HFFc6 (cell line): Measurements from ENCODE around the gene GART. TPM values are rescaled to one million over a fixed set of nuclear protein-coding genes. Genes with fewer than 3 reads are reported as not detected.

Source experiments
- DNase-seq: peaks from one replicate; pipeline ENCODE4 v3.0.0-alpha.2; 2018
- H3K27ac Mint-ChIP-seq: 2 replicates; pipeline ENCODE4 v1.8.0; 2020; ENCODE audit warnings: mild to moderate bottlenecking, mixed read lengths
- H3K27me3 Mint-ChIP-seq: 2 replicates; pipeline ENCODE4 v1.8.0; 2021; ENCODE audit warnings: mild to moderate bottlenecking, moderate library complexity, mixed read lengths; ENCODE audit not compliant: insufficient read depth
- H3K36me3 Mint-ChIP-seq: 2 replicates; pipeline ENCODE4 v1.8.0; 2021; ENCODE audit warnings: low read depth, mixed read lengths
- H3K4me1 Mint-ChIP-seq: 2 replicates; pipeline ENCODE4 v1.8.0; 2020; ENCODE audit warnings: low read depth, mixed read lengths
- H3K4me3 Mint-ChIP-seq: 2 replicates; pipeline ENCODE4 v1.8.0; 2020; ENCODE audit warnings: mild to moderate bottlenecking, moderate library complexity, mixed read lengths
- H3K9me3 Mint-ChIP-seq: 2 replicates; pipeline ENCODE4 v1.8.0; 2020; ENCODE audit warnings: mild to moderate bottlenecking, mixed read lengths
- total RNA-seq, 6 experiments: library from RNA; stranded (reverse); fragmentation: NEBNext Ultra II Directional; extraction: Animal tissue kit (Norgen Biotek cat#: 25700); gene quantifications; 2 replicates in 1 of 6; 3 replicates in 5 of 6; pipeline ENCODE4 v1.2.3, GENCODE V29; 2021
- TF ChIP-seq, protein P1 (sequence below): fragments of 200-600 bp; sonication (generic); IDR thresholded peaks from 2 replicates; pipeline ENCODE4 v1.5.0; 2021; ENCODE audit warnings: antibody characterized with exemption, mild to moderate bottlenecking

Gene GART
- total RNA-seq, 6 experiments from 2014 or later, result 72.6 to 87.5 (median 80.2) TPM

GRCh38 chr21:33537212-33537611 lies 4.7 kb downstream of the GART start:
- Mint-ChIP-seq H3K4me1 (peaks cover 17% of the 10 kb centered on the region), H3K27me3 (no peaks in the 10 kb centered on the region), H3K4me3 (no peak overlapping the region), H3K36me3 (peaks cover 34% of the 10 kb centered on the region), H3K9me3 (no peaks in the 10 kb centered on the region), H3K27ac (no peak overlapping the region)
- TF ChIP-seq, protein P1, sequence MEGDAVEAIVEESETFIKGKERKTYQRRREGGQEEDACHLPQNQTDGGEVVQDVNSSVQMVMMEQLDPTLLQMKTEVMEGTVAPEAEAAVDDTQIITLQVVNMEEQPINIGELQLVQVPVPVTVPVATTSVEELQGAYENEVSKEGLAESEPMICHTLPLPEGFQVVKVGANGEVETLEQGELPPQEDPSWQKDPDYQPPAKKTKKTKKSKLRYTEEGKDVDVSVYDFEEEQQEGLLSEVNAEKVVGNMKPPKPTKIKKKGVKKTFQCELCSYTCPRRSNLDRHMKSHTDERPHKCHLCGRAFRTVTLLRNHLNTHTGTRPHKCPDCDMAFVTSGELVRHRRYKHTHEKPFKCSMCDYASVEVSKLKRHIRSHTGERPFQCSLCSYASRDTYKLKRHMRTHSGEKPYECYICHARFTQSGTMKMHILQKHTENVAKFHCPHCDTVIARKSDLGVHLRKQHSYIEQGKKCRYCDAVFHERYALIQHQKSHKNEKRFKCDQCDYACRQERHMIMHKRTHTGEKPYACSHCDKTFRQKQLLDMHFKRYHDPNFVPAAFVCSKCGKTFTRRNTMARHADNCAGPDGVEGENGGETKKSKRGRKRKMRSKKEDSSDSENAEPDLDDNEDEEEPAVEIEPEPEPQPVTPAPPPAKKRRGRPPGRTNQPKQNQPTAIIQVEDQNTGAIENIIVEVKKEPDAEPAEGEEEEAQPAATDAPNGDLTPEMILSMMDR, result no peak
- DNase-seq, result no peak

- TF ChIP-seq, protein P1, result no peak
- Mint-ChIP-seq H3K27ac (no peak overlapping the region), H3K36me3 (peaks cover 25% of the 10 kb centered on the region), H3K27me3 (no peaks in the 10 kb centered on the region; the same call in 1 of the 2 replicates), H3K9me3 (no peaks in the 10 kb centered on the region), H3K4me1 (no peaks in the 10 kb centered on the region), H3K4me3 (no peak overlapping the region)
- DNase-seq, result no peak
These were observed 10.9 kb downstream of the GART start for GRCh38 chr21:33531007-33531406.

DNA sequence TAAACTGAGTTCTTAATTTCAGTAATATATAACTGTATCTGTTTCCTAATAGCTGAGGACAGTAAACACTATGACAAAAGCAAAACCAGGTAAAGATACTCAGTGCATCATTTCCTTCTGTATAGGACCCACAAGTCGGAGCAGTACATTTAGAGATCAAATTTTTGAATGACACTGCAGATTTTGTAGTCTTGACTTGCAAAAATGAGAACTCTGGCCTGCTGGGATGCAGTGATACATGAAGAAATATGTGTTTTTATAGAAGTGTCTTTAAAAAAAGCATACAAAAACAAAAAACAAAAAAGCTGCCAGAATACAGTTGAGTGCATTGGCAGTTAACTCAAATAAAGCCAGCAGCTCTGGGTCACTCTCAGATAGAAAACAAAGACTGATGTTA lies 19.0 kb downstream of the GART start:
- no peak for DNase-seq
- Mint-ChIP-seq H3K27ac (no peak overlapping the region), H3K9me3 (no peaks in the 10 kb centered on the region), H3K4me1 (no peaks in the 10 kb centered on the region), H3K27me3 (no peaks in the 10 kb centered on the region; the same call in 1 of the 2 replicates), H3K36me3 (peaks cover 22% of the 10 kb centered on the region), H3K4me3 (no peak overlapping the region)
- TF ChIP-seq, protein P1, result no peak

- peaks cover 24% of the 10 kb centered on the region for H3K36me3 Mint-ChIP-seq
- no peak overlapping the region for H3K27ac Mint-ChIP-seq
- TF ChIP-seq, protein P1, result no peak
- no peaks in the 10 kb centered on the region for H3K9me3 Mint-ChIP-seq
- DNase-seq, result no peak
- no peaks in the 10 kb centered on the region for H3K4me1 Mint-ChIP-seq
- no peaks in the 10 kb centered on the region; the same call in 1 of the 2 replicates for H3K27me3 Mint-ChIP-seq
- H3K4me3 Mint-ChIP-seq, result no peak overlapping the region
These were observed 19.5 kb downstream of the GART start for GRCh38 chr21:33522297-33522952.

DNA sequence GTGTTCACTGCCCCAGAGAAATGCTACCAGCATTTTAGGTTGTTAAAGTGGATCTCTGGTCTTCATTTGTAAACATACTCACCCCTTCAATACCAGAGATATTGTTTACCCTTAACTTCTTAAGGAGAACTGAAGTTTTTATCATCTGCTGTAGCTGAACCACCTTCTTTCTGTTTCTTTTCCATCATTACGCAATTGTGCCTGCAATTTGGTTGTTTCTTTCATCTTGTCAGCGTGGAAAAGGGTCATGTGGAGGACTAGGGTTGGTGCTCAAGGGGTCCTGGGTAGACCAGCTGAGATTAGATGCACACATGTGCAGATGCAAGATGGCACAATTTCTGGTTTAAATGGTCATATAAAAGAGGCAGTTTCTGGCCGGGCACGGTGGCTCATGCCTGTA lies 23.0 kb downstream of the GART start:
- no peaks in the 10 kb centered on the region for H3K9me3 Mint-ChIP-seq

More for the DNA sequence above, 23.0 kb downstream of the GART start:
- H3K27me3 Mint-ChIP-seq, result no peaks in the 10 kb centered on the region
- no peak overlapping the region for H3K4me3 Mint-ChIP-seq
- no peak overlapping the region for H3K27ac Mint-ChIP-seq
- H3K36me3 Mint-ChIP-seq, result peaks cover 41% of the 10 kb centered on the region
- no peak for DNase-seq
- no peaks in the 10 kb centered on the region for H3K4me1 Mint-ChIP-seq
- TF ChIP-seq, protein P1, result no peak
